GM12878 (cell line): ENCODE measurements around the gene GMCL1. TPM values are rescaled to one million over a fixed set of nuclear protein-coding genes. Genes with fewer than 3 reads are reported as not detected.
"Not testable (repeated sequence)": the region's sequence is repeated elsewhere in the genome, so short reads cannot be mapped to it uniquely, and the experiment has no call there.

Experiments used
- ATAC-seq: fragments of 200-7000 bp; cut with Tn5 transposase; 3 replicates; pipeline ENCODE4 v1.9.1; 2020; ENCODE audit warnings: mild to moderate bottlenecking, moderate library complexity
- BruUV-seq: library from RNA; stranded (reverse); fragments of 400-500 nt; replicated peaks from 2 replicates; lab custom pipeline; 2021; lab: Mats Ljungman, UMichigan
- CTCF ChIA-PET: fragments of 300-600 bp; sonication (Branson Sonifier 250); formaldehyde crosslinking; extraction: SDS; loops from one replicate; lab custom pipeline; 2021; ENCODE audit warnings: inconsistent platforms; lab: Yijun Ruan, JAX
- POLR2A ChIA-PET: fragments of 350-600 bp; formaldehyde crosslinking; extraction: SDS; loops from one replicate; lab custom pipeline; 2021; ENCODE audit warnings: inconsistent platforms; lab: Charles Lee
- RAD21 ChIA-PET: fragments of 300-600 bp; sonication (Branson Sonifier 250); formaldehyde crosslinking; loops from one replicate; lab custom pipeline; 2023; ENCODE audit warnings: antibody characterized with exemption; ENCODE audit not compliant: unreplicated experiment; lab: Charles Lee
- SMC1A ChIA-PET: fragments of 300-600 bp; sonication (Branson Sonifier 250); formaldehyde crosslinking; loops from one replicate; lab custom pipeline; 2023; ENCODE audit not compliant: unreplicated experiment, uncharacterized antibody; lab: Charles Lee
- DNase-seq: peaks from one replicate; pipeline ENCODE4 v3.0.0-alpha.2; 2011; ENCODE audit warnings: low read depth, low spot score
- FAIRE-seq: peaks from 3 replicates; lab custom pipeline; 2011; peaks lifted over from hg19 to GRCh38; lab: Jason Lieb, UNC
- H2AFZ ChIP-seq: 2 replicates; pipeline ENCODE4 v1.6.0; 2011; ENCODE audit warnings: low read depth, low read length, control low read depth; ENCODE audit not compliant: control insufficient read depth
- H3K27ac ChIP-seq: 2 replicates; pipeline ENCODE4 v1.5.1; 2011; ENCODE audit warnings: control low read depth; ENCODE audit not compliant: control insufficient read depth, insufficient read depth
- H3K27me3 ChIP-seq, 2 experiments: replicated peaks in 1 of 2; 2 replicates each; pipeline versions ENCODE4 v1.6.0 to v1.6.1; 2011; ENCODE audit warnings: low read length in 1 of 2; ENCODE audit not compliant: control insufficient read depth in 2 of 2, insufficient read depth in 2 of 2
- H3K36me3 ChIP-seq, 2 experiments: 2 replicates each; pipeline ENCODE4 v1.5.1; 2011; ENCODE audit warnings: low read length in 1 of 2; ENCODE audit not compliant: control insufficient read depth in 2 of 2, insufficient read depth in 2 of 2
- H3K4me1 ChIP-seq: 2 replicates; pipeline ENCODE4 v1.6.1; 2011; ENCODE audit warnings: mild to moderate bottlenecking, low read length, moderate library complexity, mixed read lengths; ENCODE audit not compliant: control insufficient read depth, insufficient read depth
- H3K4me2 ChIP-seq: 2 replicates; pipeline ENCODE4 v1.6.0; 2011; ENCODE audit warnings: control low read depth; ENCODE audit not compliant: control insufficient read depth, insufficient read depth
- H3K4me3 ChIP-seq: fragments of 200-600 bp; sonication (generic); 2 replicates; pipeline ENCODE4 v1.5.1; 2016
- H3K79me2 ChIP-seq: 2 replicates; pipeline ENCODE4 v1.6.0; 2011; ENCODE audit warnings: low read length; ENCODE audit not compliant: control insufficient read depth, insufficient read depth
- H3K9ac ChIP-seq: 2 replicates; pipeline ENCODE4 v1.8.0; 2011; ENCODE audit warnings: low read length, control low read depth, mixed read lengths; ENCODE audit not compliant: control insufficient read depth, insufficient read depth
- H3K9me3 ChIP-seq: replicated peaks from 3 replicates; pipeline ENCODE4 v1.5.1; 2011; ENCODE audit warnings: mild to moderate bottlenecking, low read length; ENCODE audit not compliant: control insufficient read depth, insufficient read depth
- H4K20me1 ChIP-seq: 2 replicates; pipeline ENCODE4 v1.6.0; 2011; ENCODE audit not compliant: control insufficient read depth, insufficient read depth
- BACH1 ChIP-seq: fragments of 450-650 bp; IDR thresholded peaks from 2 replicates; pipeline ENCODE4 v1.6.1; 2017; ENCODE audit warnings: mild to moderate bottlenecking, borderline replicate concordance
- CHD1 ChIP-seq: IDR thresholded peaks from 2 replicates; pipeline ENCODE4 v1.6.1; 2012; ENCODE audit warnings: low read depth, low read length, improper control_type of control experiment
- IKZF2 ChIP-seq, 2 experiments: fragments of 450-650 bp; IDR thresholded peaks; 2 replicates each; pipeline ENCODE4 v1.6.1; 2017; ENCODE audit warnings: mild to moderate bottlenecking in 2 of 2, moderate library complexity in 2 of 2
- NBN ChIP-seq: fragments of 450-650 bp; IDR thresholded peaks from 2 replicates; pipeline ENCODE4 v1.6.1; 2016
- SIN3A ChIP-seq: IDR thresholded peaks from 2 replicates; pipeline ENCODE4 v1.6.1; 2012; ENCODE audit warnings: low read depth, low read length, improper control_type of control experiment
- WGBS: methylation state at CpG from one replicate; pipeline ENCODE4 v1.1.6; 2016; ENCODE audit warnings: low lambda C conversion rate; ENCODE audit not compliant: insufficient replicate concordance, insufficient coverage; ENCODE audit errors: missing lambda C conversion rate; 5-methylcytosine and 5-hydroxymethylcytosine counted together
- in situ Hi-C: fragments of 300-500 bp; cut with MboI; formaldehyde crosslinking; loops from 9 replicates; pipeline ENCODE4 v1.14.3; 2018; ENCODE audit warnings: mixed read lengths
- intact Hi-C: fragments of 100-400 bp; cut with micrococcal nuclease; formaldehyde crosslinking; loops from one replicate; pipeline ENCODE4 v1.14.2; 2022; ENCODE audit not compliant: unreplicated experiment
- polyA plus RNA-seq, 11 experiments: library from polyadenylated mRNA; depleted of rRNA in 4 of 11; unstranded in 6 of 11; stranded (reverse) in 5 of 11; fragments of >200 nt; fragmentation: Nextera tagmentation in 4 of 11; fragmentation: Illumina TruSeq in 1 of 11; extraction: Ambion mirVana in 4 of 11; extraction: Trizol in 1 of 11; gene quantifications; 1 replicate in 1 of 11; 2 replicates in 10 of 11; pipeline versions ENCODE4 v1.2.1 to v1.2.3, GENCODE V29; 2011 to 2016; ENCODE audit warnings: inconsistent platforms in 2 of 11, missing spikeins in 2 of 11, low read depth in 1 of 11
- total RNA-seq, 4 experiments: library from RNA; depleted of rRNA in 3 of 4; stranded (reverse); fragments of >200 nt in 3 of 4; fragmentation: Illumina TruSeq in 1 of 4; extraction: Trizol in 1 of 4; gene quantifications; 2 replicates each; pipeline versions ENCODE4 v1.2.1 to v1.2.3, GENCODE V29; 2013 to 2021
- TF ChIP-seq, protein P1 (sequence below): fragments of 450-650 bp; IDR thresholded peaks from 2 replicates; pipeline ENCODE4 v1.6.1; 2016; ENCODE audit warnings: mild to moderate bottlenecking
- TF ChIP-seq, protein P2 (sequence below): fragments of 450-650 bp; IDR thresholded peaks from 2 replicates; pipeline ENCODE4 v1.6.1; 2018; ENCODE audit warnings: mild to moderate bottlenecking, low read depth, moderate library complexity; ENCODE audit not compliant: partially characterized antibody

The GMCL1 gene
- total and polyA plus RNA-seq, 10 of the 15 experiments (the other 5 are each of a cell fraction or from before 2014, with no cell fraction given): 3.7 to 21.4 (median 12.3) TPM

GRCh38 chr2:69894737-69895136 is 65.3 kb downstream of the GMCL1 start:
- ChIA-PET RAD21 (interaction anchor here (0.7 to 3.9 kb wide), 9 partner anchors 15 to 399 kb away, joined by 3 to 32 read pairs (median 3); partner anchors contain the start of gene SNRPG), SMC1A (interaction anchor here (0.6 to 4.5 kb wide), 9 partner anchors 9 to 287 kb away, joined by 3 to 34 read pairs (median 3); partner anchors contain the start of gene MXD1), CTCF (interaction anchor here (0.7 to 4.9 kb wide), 4 partner anchors 16 to 296 kb away, joined by 3 to 34 read pairs (median 4); partner anchors contain the start of genes C2orf42 and MXD1), POLR2A (interaction anchor here (0.5 to 2.5 kb wide), 6 partner anchors 19 to 296 kb away, joined by 3 to 10 read pairs (median 4); partner anchors contain the start of genes C2orf42 and MXD1)
- Histone ChIP-seq H3K4me2 (peak overlapping the region; percentile 65), H3K79me2 (peaks cover 22% of the 10 kb centered on the region), H3K27ac (peak overlapping the region; percentile 85), H3K9ac (peak overlapping the region; percentile 81), H3K4me3 (peak overlapping the region; percentile 89)
- H3K36me3 ChIP-seq, H3K4me1 ChIP-seq, DNase-seq, H4K20me1 ChIP-seq, H3K27me3 ChIP-seq, intact Hi-C loops, H3K9me3 ChIP-seq, BruUV-seq, FAIRE-seq, H2AFZ ChIP-seq: not testable (repeated sequence)
- in situ Hi-C loops: loop anchor here (10.0 kb wide), 1 partner anchor 170 kb away; no protein-coding TSS in a partner anchor
- 32% methylated on average over 23 of the region's 23 CpGs for WGBS
- peak; percentile 39 for ATAC-seq
- 0 out of 2 replicates have a peak, but pooled peaks have one; percentile 21 for TF ChIP-seq NBN

DNA sequence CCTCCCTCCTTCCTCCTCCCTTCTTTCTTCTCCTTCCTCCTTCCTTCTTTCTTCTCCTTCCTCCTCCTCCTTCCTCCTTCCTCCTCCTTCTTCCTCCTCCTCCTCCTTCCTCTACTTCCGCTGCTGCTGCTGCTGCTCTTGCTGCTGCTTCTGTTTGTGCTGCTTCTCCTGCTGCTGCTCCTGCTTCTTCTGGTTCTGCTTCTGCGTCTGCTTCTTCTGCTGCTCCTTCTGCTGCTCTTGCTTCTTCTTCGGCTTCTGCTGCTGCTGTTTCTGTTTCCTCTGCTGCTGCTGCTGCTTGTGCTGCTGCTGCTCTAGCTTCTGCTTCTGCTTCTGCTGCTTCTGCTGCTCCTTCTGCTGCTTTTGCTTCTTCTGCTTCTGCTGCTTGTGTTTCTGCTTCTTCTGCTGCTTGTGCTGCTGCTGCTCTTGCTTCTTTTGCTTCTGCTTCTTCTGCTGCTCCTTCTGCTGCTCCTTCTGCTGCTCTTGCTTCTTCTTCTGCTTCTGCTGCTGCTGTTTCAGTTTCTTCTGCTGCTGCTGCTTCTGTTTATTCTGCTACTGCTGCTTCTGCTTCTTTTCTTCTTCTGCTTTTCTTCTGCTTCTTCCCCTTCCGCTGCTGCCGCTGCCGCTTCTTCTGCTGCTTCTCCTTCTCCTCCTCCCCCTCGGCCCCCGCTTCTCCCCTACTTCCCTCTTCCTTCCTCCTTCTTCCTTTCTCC is 72.9 kb downstream of the GMCL1 start:
- Histone ChIP-seq H3K27ac (peak overlapping the region; percentile 60), H3K79me2 (peaks cover 2% of the 10 kb centered on the region), H3K4me2 (peak overlapping the region; percentile 95), H2AFZ (no peak overlapping the region), H3K27me3 (no peaks in the 10 kb centered on the region), H3K4me1 (peaks cover 4% of the 10 kb centered on the region; the same call in 1 of the 2 replicates), H3K9me3 (no peaks in the 10 kb centered on the region), H3K9ac (peak overlapping the region; percentile 45; the same call in 1 of the 2 replicates), H4K20me1 (no peaks in the 10 kb centered on the region), H3K4me3 (peak overlapping the region; percentile 71), H3K36me3 (peaks cover 3 to 8% of the 10 kb centered on the region in 2 experiments; a peak in 3 of 4 replicates)
- no TSS peak for BruUV-seq
- ChIA-PET SMC1A (interaction anchor here (0.8 to 1.8 kb wide), 8 partner anchors 9 to 345 kb away, joined by 3 to 10 read pairs (median 3); partner anchors contain the start of gene SNRNP27), RAD21 (interaction anchor here (0.6 to 1.5 kb wide), 4 partner anchors 9 to 181 kb away, joined by 3 to 11 read pairs (median 4); partner anchors contain the start of gene SNRNP27), CTCF (interaction anchor here (0.6 to 2.7 kb wide), 6 partner anchors 10 to 280 kb away, joined by 3 to 15 read pairs (median 6); partner anchors contain the start of gene MXD1), POLR2A (interaction anchor here (0.7 to 2.7 kb wide), 3 partner anchors 9 to 257 kb away, joined by 4 to 12 read pairs (median 6); partner anchors contain the start of genes MXD1 and SNRNP27)
- FAIRE-seq (peak; percentile 38), ATAC-seq (peak; percentile 67), DNase-seq (peak; percentile 21)
- intact Hi-C loops: no loop called here
- in situ Hi-C loops: no loop called here
- WGBS: 9% methylated on average over 8 of the region's 8 CpGs
- TF ChIP-seq, protein P1, sequence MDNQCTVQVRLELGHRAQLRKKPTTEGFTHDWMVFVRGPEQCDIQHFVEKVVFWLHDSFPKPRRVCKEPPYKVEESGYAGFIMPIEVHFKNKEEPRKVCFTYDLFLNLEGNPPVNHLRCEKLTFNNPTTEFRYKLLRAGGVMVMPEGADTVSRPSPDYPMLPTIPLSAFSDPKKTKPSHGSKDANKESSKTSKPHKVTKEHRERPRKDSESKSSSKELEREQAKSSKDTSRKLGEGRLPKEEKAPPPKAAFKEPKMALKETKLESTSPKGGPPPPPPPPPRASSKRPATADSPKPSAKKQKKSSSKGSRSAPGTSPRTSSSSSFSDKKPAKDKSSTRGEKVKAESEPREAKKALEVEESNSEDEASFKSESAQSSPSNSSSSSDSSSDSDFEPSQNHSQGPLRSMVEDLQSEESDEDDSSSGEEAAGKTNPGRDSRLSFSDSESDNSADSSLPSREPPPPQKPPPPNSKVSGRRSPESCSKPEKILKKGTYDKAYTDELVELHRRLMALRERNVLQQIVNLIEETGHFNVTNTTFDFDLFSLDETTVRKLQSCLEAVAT: 0 out of 2 replicates have a peak, but pooled peaks have one; percentile 28
- TF ChIP-seq, protein P2, sequence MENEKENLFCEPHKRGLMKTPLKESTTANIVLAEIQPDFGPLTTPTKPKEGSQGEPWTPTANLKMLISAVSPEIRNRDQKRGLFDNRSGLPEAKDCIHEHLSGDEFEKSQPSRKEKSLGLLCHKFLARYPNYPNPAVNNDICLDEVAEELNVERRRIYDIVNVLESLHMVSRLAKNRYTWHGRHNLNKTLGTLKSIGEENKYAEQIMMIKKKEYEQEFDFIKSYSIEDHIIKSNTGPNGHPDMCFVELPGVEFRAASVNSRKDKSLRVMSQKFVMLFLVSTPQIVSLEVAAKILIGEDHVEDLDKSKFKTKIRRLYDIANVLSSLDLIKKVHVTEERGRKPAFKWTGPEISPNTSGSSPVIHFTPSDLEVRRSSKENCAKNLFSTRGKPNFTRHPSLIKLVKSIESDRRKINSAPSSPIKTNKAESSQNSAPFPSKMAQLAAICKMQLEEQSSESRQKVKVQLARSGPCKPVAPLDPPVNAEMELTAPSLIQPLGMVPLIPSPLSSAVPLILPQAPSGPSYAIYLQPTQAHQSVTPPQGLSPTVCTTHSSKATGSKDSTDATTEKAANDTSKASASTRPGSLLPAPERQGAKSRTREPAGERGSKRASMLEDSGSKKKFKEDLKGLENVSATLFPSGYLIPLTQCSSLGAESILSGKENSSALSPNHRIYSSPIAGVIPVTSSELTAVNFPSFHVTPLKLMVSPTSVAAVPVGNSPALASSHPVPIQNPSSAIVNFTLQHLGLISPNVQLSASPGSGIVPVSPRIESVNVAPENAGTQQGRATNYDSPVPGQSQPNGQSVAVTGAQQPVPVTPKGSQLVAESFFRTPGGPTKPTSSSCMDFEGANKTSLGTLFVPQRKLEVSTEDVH: no peak
- no peak for TF ChIP-seq CHD1
- TF ChIP-seq IKZF2 (IDR thresholded peaks at IDR 0.05): peak in 1 of 2 experiments; percentile 26; a peak in 1 of 4 replicates
- no peak for TF ChIP-seq BACH1
- TF ChIP-seq NBN: peak; percentile 79; the same call in 1 of the 2 replicates
- TF ChIP-seq SIN3A: no peak
